HL-60 (cell line): ENCODE measurements around the gene PERM1.

ENCODE experiments used
- DNase-seq, 2 experiments: peaks; one replicate each; pipeline ENCODE4 v3.0.0-alpha.2; 2010 to 2020; ENCODE audit warnings: low read depth in 1 of 2, low spot score in 1 of 2
- H3K27ac ChIP-seq: fragments of 250-450 bp; sonication (Bioruptor Pico); replicated peaks from 2 replicates; pipeline ENCODE4 v1.5.1; 2020; ENCODE audit warnings: mild to moderate bottlenecking, moderate library complexity
- H3K27me3 ChIP-seq: fragments of 250-450 bp; sonication (Bioruptor Pico); 2 replicates; pipeline ENCODE4 v1.5.1; 2021; ENCODE audit warnings: mild to moderate bottlenecking, moderate library complexity; ENCODE audit not compliant: insufficient read depth, poor library complexity, severe bottlenecking
- H3K4me3 ChIP-seq: replicated peaks from 2 replicates; pipeline ENCODE4 v1.5.1; 2011; ENCODE audit warnings: mild to moderate bottlenecking, control low read depth, low read length; ENCODE audit not compliant: insufficient read depth
- CTCF ChIP-seq: IDR thresholded peaks from one replicate; pipeline ENCODE4 v1.5.1; 2011; ENCODE audit warnings: low read length, control low read depth, inconsistent platforms; ENCODE audit not compliant: insufficient read depth
- GABPA ChIP-seq: IDR thresholded peaks from 2 replicates; pipeline ENCODE4 v1.6.1; 2012; ENCODE audit warnings: low read depth
- POLR2AphosphoS5 ChIP-seq: IDR thresholded peaks from 2 replicates; pipeline ENCODE4 v1.6.1; 2012; ENCODE audit warnings: low read depth
- REST ChIP-seq: IDR thresholded peaks from 2 replicates; pipeline ENCODE4 v1.6.1; 2012; ENCODE audit warnings: low read depth; ENCODE audit not compliant: insufficient replicate concordance
- SPI1 ChIP-seq: IDR thresholded peaks from 2 replicates; pipeline ENCODE4 v1.6.1; 2012; ENCODE audit warnings: low read depth, mild to moderate bottlenecking, borderline replicate concordance

PERM1 gene

GRCh38 chr1:959731-960362 lies 22.0 kb downstream of the PERM1 start:
- TF ChIP-seq CTCF (no peak), SPI1 (no peak), POLR2AphosphoS5 (no peak), REST (no peak), GABPA (no peak)
- Histone ChIP-seq H3K4me3 (peak overlapping the region; percentile 64), H3K27me3 (no peaks in the 10 kb centered on the region), H3K27ac (no peak overlapping the region)
- no peak for DNase-seq

- peak; percentile 80 to 92 for DNase-seq
- Histone ChIP-seq H3K27me3 (no peaks in the 10 kb centered on the region), H3K27ac (peak within 1 kb of the TSS; percentile 79), H3K4me3 (peak within 1 kb of the TSS; percentile 99)
- TF ChIP-seq SPI1 (no peak), POLR2AphosphoS5 (peak; percentile 79), REST (peak; percentile 46), GABPA (peak; percentile 84)
Measured at GRCh38 chr1:958823-959730, 22.8 kb downstream of the PERM1 start, which contains the start of gene NOC2L. NOC2L (minus strand) TSS chr1:959256; CDS start chr1:959240, 16 bp downstream.

GRCh38 chr1:956636-957035 lies 25.3 kb downstream of the PERM1 start:
- Histone ChIP-seq H3K27me3 (no peaks in the 10 kb centered on the region), H3K27ac (peak overlapping the region; percentile 78), H3K4me3 (no peak overlapping the region)
- DNase-seq: no peak
- TF ChIP-seq GABPA (no peak), SPI1 (no peak), CTCF (no peak), POLR2AphosphoS5 (no peak), REST (no peak)
